Lung (tissue), 12 donors: ENCODE data around the gene TFRC. TPM values are rescaled to one million over a fixed set of nuclear protein-coding genes. Genes with fewer than 3 reads are reported as not detected.

ENCODE experiments used
- ATAC-seq: fragments of 200-7000 bp; cut with Tn5 transposase; one replicate; pipeline ENCODE4 v1.9.1; 2020; ENCODE audit warnings: moderate number of reproducible peaks; ENCODE audit not compliant: insufficient read depth, low FRiP score
- DNase-seq, 3 donors: peaks; one replicate each; pipeline ENCODE4 v3.0.0-alpha.2; 2013 to 2017
- H3K27ac ChIP-seq, 2 donors: one replicate each; pipeline ENCODE4 v1.5.1; 2013; ENCODE audit warnings: mild to moderate bottlenecking in 2 of 2, moderate library complexity in 2 of 2, control low read depth in 1 of 2, inconsistent platforms in 1 of 2, low read depth in 1 of 2, low read length in 1 of 2
- H3K27me3 ChIP-seq, 3 donors: one replicate each; pipeline ENCODE4 v1.5.1; 2013; ENCODE audit warnings: low read length in 2 of 3; ENCODE audit not compliant: control insufficient read depth in 3 of 3, insufficient read depth in 3 of 3
- H3K36me3 ChIP-seq, 4 donors: one replicate each; pipeline ENCODE4 v1.5.1; 2013; ENCODE audit warnings: low read length in 4 of 4, mild to moderate bottlenecking in 1 of 4, moderate library complexity in 1 of 4; ENCODE audit not compliant: control insufficient read depth in 4 of 4, insufficient read depth in 4 of 4
- H3K4me1 ChIP-seq, 5 donors: one replicate each; pipeline ENCODE4 v1.5.1; 2013; ENCODE audit warnings: low read length in 5 of 5, mild to moderate bottlenecking in 2 of 5, moderate library complexity in 1 of 5; ENCODE audit not compliant: control insufficient read depth in 5 of 5, insufficient read depth in 5 of 5
- H3K4me3 ChIP-seq: one replicate; pipeline ENCODE4 v1.5.1; 2013; ENCODE audit warnings: mild to moderate bottlenecking, control low read depth, moderate library complexity
- H3K9ac ChIP-seq, 2 donors: one replicate each; pipeline ENCODE4 v1.5.1; 2013; ENCODE audit warnings: low read length in 2 of 2, control low read depth in 1 of 2; ENCODE audit not compliant: insufficient read depth in 1 of 2
- H3K9me3 ChIP-seq, 4 donors: one replicate each; pipeline ENCODE4 v1.5.1; 2013; ENCODE audit warnings: low read length in 3 of 4, mild to moderate bottlenecking in 1 of 4, moderate library complexity in 1 of 4; ENCODE audit not compliant: control insufficient read depth in 4 of 4, insufficient read depth in 3 of 4
- WGBS, 2 donors: extraction: QIAGEN DNeasy Blood & Tissue Kit; methylation state at CpG; one replicate each; pipeline ENCODE4 v1.1.7; 2013; 5-methylcytosine and 5-hydroxymethylcytosine counted together
- polyA plus RNA-seq, 2 donors: library from polyadenylated mRNA; stranded (reverse); fragments of 200-250 nt; gene quantifications; one replicate each; pipeline ENCODE4 v1.2.1, GENCODE V29; 2013
- total RNA-seq, 2 donors: library from RNA; depleted of rRNA in 1 of 2; stranded (reverse); fragments of >200 nt in 1 of 2; gene quantifications; one replicate each; pipeline ENCODE4 v1.2.1, GENCODE V29; 2014 to 2021
- TF ChIP-seq, protein P1 (sequence below): IDR thresholded peaks from 2 replicates; pipeline ENCODE4 v1.5.1; 2012; ENCODE audit warnings: mild to moderate bottlenecking; ENCODE audit errors: control extremely low read depth, extremely low read depth
- donor health status: control.
- donor health status: control.
- donor health status: Bipolar disorder and iron deficiency.
- donor health status: healthy.
- donor health status: DM: yes; HTN: yes; CAD: no.

TFRC gene
- total and polyA plus RNA-seq, 4 donors, result 28.1 to 259 (median 112) TPM

DNA sequence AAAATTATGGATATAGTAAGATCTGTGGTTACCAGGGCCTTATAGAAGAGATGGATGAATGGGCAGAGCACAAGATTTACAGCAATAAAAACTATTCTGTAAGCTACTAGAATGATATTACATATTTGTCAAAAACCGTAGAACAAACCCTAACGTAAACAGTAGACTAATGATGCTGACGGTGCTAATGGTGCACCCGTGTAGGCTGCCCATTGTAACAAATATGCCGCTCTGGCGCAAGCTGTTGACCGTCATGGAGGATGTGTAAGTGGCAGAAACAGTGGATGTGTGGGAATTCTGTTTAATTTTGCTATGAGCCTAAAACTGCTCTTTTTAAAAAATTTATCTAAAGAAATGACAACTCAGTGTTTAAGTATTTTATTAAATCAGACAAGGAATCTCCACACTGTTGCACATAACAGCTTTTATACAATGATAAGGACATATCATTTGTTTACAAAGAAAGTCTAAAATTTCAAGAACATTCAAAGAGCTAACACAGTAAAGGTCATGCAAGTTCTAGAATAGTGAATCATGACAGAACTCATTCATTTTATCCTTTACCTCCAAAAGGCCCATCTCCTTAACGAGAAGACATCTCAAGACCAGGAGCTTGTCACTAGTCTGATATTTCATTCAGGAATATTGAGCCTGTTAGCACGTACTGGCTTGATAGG, 32.8 kb downstream of the TFRC start:
- Histone ChIP-seq H3K9me3 (peaks cover 0 to 3% (median 0%) of the 10 kb centered on the region in 4 donors), H3K4me1 (no peaks in the 10 kb centered on the region), H3K27ac (no peak overlapping the region), H3K27me3 (no peaks in the 10 kb centered on the region), H3K9ac (no peak overlapping the region), H3K4me3 (no peak overlapping the region), H3K36me3 (peaks cover 9 to 23% (median 12%) of the 10 kb centered on the region in 4 donors)
- WGBS, 2 donors, result 88 to 90% methylated on average over 9 of the region's 9 CpGs
- no peak for ATAC-seq
- TF ChIP-seq, protein P1, sequence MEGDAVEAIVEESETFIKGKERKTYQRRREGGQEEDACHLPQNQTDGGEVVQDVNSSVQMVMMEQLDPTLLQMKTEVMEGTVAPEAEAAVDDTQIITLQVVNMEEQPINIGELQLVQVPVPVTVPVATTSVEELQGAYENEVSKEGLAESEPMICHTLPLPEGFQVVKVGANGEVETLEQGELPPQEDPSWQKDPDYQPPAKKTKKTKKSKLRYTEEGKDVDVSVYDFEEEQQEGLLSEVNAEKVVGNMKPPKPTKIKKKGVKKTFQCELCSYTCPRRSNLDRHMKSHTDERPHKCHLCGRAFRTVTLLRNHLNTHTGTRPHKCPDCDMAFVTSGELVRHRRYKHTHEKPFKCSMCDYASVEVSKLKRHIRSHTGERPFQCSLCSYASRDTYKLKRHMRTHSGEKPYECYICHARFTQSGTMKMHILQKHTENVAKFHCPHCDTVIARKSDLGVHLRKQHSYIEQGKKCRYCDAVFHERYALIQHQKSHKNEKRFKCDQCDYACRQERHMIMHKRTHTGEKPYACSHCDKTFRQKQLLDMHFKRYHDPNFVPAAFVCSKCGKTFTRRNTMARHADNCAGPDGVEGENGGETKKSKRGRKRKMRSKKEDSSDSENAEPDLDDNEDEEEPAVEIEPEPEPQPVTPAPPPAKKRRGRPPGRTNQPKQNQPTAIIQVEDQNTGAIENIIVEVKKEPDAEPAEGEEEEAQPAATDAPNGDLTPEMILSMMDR, result no peak
- no peak for DNase-seq

DNA sequence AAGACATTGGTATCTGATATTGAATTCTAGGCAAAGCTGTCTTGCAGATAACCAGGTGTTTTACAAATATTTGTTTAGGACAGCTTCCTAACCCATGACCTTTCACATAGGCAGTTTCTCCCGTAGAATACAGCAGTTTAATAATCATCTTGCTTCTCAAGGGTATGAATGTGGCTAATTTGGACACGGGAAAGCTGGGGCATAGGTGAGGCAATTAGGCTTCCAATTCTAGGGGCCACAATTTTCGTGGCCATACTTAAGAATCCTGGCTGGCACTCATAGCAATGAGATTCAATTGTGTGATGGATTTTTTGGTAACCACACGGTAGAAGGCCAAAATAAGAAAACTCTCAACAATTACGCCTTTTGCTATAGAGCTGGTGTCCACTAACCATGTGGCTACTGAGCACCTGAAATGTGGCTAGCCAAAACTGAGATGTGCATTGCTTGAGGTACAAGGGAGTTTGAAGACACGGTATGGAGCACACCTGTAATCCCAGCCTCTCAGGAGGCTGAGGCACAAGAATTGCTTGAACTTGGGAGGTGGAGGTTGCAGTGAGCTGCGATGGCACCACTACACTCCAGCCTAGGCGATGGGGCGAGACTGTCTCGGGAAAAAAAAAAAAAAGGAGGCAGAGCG, 34.4 kb downstream of the TFRC start:
- no peak for DNase-seq
- TF ChIP-seq, protein P1, result no peak

DNA sequence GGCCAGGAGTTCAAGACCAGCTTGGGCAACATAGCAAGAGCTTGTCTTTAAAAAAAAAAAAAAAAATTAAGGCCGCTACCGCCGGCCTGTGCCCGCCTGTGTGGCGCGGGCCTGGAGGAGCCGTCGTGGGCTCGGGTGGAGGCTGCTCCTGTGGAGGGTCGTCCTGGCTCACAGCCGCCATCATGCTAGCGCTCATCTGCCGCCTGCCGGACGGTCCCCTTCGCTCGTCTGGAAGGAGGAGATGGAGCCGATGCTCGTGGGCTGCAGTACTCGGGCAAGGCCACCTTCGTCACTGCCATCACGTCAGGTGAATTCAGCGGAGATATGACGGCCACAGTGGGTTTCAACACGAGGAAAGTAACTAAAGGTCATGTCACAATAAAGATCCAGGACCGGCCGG, 37.4 kb downstream of the TFRC start:
- TF ChIP-seq, protein P1, result no peak
- DNase-seq (no peak), ATAC-seq (no peak)
- Histone ChIP-seq H3K36me3 (peaks cover 0 to 6% (median under 1%) of the 10 kb centered on the region in 4 donors), H3K27me3 (no peaks in the 10 kb centered on the region), H3K9ac (no peak overlapping the region), H3K27ac (no peak overlapping the region), H3K9me3 (peaks cover 0 to 5% (median 4%) of the 10 kb centered on the region in 4 donors), H3K4me1 (no peaks in the 10 kb centered on the region), H3K4me3 (no peak overlapping the region)
- WGBS, 2 donors, result 97% methylated on average over 27 of the region's 27 CpGs

More for the DNA sequence above, 34.4 kb downstream of the TFRC start:
- no peak for ATAC-seq
- Histone ChIP-seq H3K36me3 (peaks cover 4 to 19% (median 6%) of the 10 kb centered on the region in 4 donors), H3K27ac (no peak overlapping the region), H3K9me3 (peaks cover 0 to 3% (median 0%) of the 10 kb centered on the region in 4 donors), H3K27me3 (no peaks in the 10 kb centered on the region), H3K9ac (no peak overlapping the region), H3K4me1 (no peaks in the 10 kb centered on the region), H3K4me3 (no peak overlapping the region)
- WGBS, 2 donors, result 89 to 90% methylated on average over 8 to 10 of the region's 11 CpGs
